Measurements from ENCODE around the gene OTOF.

Gene OTOF

DNA sequence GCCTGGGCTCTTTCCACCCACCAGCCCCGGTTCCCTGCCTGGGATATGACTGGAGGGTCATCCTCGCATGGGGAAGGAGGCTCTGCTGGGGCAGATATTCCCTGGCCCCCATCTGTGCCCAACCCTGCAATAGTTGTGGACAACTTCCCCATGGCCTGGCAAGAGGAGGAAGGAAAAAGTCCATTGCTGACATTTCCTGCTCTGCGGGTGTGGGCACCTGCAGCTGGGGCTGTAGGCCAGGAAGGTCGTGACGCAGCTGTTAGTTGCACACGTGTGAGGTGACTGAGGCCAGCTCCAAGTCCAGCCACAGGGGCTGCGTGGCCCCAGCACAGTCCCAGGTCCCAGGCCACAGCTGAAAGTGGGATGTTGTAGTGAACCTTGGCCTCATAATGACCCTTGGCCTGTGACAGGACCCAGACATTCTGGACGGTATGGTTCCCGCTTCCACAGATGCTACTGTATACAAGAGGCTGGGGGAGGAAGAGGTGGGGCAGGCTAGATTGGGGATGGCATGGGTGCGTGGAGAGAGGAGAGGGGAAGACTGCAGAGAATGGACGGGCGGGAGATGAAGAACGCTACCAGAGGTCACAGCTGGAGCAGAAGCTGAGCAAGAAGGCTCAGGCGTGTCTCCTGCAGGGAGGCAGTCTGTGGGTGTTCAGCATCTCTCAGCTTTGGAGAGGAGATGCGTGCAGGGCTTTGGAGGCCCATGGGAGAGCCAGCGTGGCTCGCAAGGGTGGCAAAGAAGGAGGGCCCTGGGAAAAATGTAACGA is 22.1 kb downstream of the OTOF start:
- FAIRE-seq (no peak), DNase-seq (ENCODE audit: extremely low spot score, insufficient read length, low read depth) (no peak)

- DNase-seq (ENCODE audit: extremely low spot score, insufficient read length, low read depth) (no peak), FAIRE-seq (no peak)
Observed at GRCh38 chr2:26455037-26455669, 22.8 kb downstream of the OTOF start.

DNA sequence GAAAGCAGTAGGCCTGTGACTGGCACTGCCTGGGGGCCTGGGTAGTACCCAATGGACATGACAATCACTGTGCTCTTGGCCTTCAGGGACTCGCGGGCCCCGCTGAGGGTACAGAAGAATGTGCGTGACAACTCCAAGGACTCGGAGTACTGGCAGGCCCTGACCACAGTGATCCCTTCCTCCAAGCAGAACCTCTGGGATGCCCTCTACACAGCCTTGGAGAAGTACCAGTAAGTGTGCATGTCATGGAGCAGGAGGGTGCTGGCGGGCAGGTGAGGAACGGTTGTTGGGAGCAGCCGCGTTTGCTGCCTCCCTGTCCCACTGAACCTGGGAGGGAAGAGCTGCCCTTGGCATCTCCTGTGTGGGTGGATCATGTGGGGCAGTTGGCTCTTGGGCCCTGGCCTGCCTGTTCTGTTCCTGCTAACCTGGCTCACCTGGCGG is 23.3 kb downstream of the OTOF start:
- no peak for FAIRE-seq
- DNase-seq (ENCODE audit: extremely low spot score, insufficient read length, low read depth) = no peak

DNA sequence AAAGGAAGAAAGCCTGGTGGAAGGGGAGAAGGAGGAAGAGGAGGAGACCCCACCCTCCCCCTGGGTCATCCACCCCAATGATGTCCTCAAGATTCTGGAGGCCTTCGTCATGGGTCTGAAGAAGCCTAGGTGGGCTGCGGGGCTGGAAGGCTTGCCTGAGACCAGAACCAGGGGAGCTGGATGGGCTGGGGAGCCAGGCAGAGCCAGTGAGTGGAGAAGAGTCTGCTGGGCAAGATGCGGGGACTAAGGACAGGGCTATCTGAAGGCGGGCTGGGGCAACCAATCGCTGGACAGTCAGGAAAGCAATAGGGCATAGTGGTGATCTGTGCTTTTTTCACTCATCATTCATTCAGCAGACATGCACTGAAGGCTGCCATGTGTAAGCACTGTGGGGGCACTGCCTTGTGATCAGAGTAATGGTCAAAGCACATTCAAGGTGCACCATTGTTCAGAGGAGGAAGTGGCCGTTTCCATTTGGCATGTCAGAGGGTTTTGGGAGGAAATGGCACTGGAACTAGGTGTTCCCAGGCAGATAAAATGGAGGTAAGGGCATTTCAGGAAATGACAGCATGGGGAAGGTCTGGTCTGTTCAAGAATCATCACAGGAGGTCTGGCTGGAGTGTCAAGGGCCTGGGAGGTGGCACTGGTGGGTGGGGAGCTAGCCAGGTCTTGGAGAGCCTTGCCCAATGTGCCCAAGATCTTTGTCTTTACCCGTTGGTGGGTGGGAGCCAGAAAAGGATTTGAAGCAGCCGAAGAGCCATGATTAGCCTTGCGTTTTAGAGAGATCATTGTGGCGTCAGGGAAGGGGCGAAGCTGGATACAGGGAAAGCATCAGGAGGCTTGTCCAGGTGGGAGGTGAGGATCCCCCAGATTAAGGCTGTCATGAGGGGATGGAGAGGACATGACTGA is 24.2 kb downstream of the OTOF start:
- DNase-seq (ENCODE audit: extremely low spot score, insufficient read length, low read depth) = no peak
- FAIRE-seq = no peak

DNA sequence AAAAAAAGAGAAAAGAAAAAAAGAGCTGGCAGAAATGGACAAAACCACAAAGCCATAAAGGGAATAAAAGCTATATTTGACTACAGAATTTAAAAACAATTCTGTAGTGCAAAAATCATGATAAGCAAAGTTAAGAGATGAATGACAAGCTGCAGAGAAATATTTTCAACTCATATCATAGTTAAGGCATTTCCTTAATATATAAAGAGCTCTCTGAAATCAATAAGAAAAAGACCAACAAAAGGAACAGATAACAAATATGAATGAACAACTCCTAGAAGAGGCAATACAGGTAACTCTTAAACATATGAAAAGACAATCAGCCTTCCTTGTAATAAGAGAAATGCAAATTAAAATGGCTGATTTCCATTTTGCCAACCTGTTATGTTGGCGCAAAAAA is 26.2 kb downstream of the OTOF start:
- FAIRE-seq = no peak
- DNase-seq (ENCODE audit: extremely low spot score, insufficient read length, low read depth) = no peak

GRCh38 chr2:26450031-26450635 is 27.8 kb downstream of the OTOF start:
- DNase-seq (ENCODE audit: extremely low spot score, insufficient read length, low read depth) = no peak
- no peak for FAIRE-seq

DNA sequence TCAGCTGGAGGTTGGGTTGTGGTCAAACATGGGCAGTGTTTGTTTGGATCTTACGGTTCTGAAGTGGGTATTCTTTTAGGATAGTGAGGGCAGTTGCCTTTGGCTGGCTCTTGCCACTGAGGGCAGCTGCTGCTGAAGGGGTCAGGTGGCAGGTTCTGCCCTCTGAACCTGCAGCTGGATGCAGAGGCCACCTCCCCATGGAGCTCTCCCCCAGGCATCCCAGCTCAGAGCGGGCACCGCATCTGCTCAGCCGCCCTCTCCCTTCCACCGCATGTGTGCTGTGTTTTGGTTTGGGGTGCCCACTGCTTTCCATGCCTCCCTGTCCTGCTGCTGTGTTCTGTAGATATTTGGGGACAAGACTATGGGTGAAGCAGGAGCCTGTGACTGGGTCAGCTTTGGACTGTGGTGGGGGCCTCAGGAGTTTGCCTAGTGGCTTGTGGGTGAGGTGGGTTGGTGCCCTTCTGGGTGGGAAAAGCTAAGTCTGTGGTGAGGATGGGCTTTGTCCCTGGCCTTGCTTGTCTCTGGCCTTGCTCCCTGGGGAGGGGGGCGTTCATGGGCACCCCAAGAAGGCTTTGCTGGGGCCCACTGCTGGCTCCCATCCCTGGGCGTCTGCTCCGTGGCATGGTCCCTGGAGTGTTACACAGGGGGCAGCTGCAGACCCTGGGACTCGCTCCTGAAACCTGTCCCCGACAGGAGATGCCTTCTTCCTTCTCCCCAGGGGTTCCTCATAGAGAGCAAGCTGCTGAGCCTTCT is 28.5 kb downstream of the OTOF start:
- DNase-seq (ENCODE audit: extremely low spot score, insufficient read length, low read depth) = no peak
- no peak for FAIRE-seq

DNA sequence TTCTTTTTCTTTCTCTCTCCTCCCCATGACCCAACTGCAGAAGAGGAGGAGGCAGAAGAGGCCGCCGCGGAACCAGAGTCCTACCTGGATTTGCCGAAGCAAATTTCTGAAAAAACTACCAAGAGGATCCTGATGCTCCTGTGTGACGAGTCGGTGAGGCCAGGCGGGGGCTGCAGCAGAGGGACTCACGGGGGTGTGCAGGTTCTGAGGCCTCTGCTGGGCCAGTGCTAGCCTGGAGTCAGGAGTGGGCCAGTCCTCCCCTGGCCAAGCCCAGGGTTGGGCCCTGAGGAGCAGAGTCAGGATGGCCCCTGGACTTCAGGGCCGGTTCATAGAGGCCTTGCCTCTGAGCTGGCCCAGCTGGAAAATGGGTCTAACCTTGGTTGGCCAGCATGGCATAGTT is 29.3 kb downstream of the OTOF start:
- DNase-seq (ENCODE audit: extremely low spot score, insufficient read length, low read depth) = no peak
- no peak for FAIRE-seq

DNA sequence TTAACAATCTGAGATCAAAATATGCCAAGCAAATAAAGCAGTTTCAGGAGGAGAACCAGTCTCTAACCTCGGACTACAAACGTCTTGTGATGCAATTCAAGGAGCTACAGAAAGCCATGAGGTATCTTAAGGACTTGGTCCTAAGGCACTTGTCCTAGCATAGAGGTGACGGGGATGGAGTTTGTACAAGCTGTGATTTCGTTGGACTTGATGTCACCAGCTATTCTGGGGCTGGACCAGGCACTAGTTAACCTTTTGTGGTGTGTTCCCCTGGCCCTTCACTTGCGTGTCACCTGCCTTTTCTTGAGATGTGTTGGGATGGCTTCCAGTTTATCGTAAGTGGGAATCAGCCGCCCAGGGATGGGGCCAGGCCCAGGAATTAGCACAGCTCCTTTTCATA is 33.7 kb downstream of the OTOF start:
- DNase-seq (ENCODE audit: extremely low spot score, insufficient read length, low read depth) (no peak), FAIRE-seq (no peak)

- FAIRE-seq (no peak), DNase-seq (ENCODE audit: extremely low spot score, insufficient read length, low read depth) (no peak)
Observed at GRCh38 chr2:26442707-26443106, 35.2 kb downstream of the OTOF start.

DNA sequence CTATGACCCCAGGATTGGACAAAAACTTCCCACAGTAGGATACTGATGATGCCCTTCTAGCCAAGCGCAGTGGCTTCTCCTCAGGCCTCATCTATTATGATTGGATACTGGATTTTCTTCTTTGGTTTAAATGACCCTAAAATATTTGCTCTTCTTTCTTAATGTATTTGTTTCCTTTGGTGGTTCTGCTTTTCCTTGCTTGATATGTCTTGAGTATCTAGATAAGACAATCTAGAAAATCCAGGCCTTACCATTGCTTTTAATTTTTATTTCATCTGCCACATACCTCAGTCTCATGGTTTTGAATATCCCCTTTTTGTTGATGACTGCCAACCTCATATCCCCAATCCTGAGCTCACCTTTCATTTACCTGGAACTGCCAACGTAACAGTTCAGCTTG is 35.6 kb downstream of the OTOF start:
- DNase-seq (ENCODE audit: extremely low spot score, insufficient read length, low read depth) (no peak), FAIRE-seq (no peak)

- FAIRE-seq (no peak), DNase-seq (ENCODE audit: extremely low spot score, insufficient read length, low read depth) (no peak)
Observed at GRCh38 chr2:26438926-26439325, 39.0 kb downstream of the OTOF start.

DNA sequence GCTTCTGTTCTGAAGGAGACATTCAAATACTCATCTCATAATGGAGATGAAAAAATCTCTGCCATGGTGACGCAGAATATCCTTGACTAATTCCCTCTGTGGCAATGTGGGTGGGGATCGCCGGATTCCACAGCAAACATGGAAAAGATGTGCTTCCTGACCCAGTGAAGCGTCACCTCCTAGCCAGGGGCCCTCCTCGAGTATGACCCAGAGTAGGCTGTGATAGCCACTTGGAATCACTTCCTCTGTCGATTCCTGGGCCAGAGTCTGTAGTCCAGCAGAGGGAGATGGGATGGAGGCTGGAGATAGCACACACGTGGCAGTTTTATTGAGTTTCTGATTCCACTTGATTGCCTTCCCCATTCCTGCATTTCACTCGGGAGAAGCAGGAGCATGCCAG is 39.4 kb downstream of the OTOF start:
- no peak for FAIRE-seq
- no peak for DNase-seq (ENCODE audit: extremely low spot score, insufficient read length, low read depth)

GRCh38 chr2:26435106-26435505 is 42.8 kb downstream of the OTOF start:
- DNase-seq (ENCODE audit: extremely low spot score, insufficient read length, low read depth) (no peak), FAIRE-seq (no peak)

DNA sequence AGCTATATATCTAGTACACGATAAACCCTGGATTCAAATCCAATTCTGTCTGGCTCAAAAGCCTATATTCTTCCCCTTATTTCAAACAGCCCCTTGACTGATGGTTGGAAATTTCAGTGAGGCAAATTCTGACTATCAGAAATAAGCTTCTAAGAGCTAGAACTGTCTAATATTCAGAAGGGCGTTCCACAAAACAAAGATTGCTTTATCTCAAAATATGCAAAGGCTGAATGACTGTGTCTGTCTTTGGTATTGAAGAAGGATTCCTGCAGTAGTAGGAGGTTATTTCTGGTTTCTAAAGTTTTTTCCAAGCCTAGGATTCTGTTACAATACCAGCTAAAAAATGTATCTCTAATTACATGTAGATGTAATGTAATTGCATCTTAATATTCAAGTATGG is 45.1 kb downstream of the OTOF start:
- no peak for DNase-seq (ENCODE audit: extremely low spot score, insufficient read length, low read depth)
- no peak for FAIRE-seq

DNA sequence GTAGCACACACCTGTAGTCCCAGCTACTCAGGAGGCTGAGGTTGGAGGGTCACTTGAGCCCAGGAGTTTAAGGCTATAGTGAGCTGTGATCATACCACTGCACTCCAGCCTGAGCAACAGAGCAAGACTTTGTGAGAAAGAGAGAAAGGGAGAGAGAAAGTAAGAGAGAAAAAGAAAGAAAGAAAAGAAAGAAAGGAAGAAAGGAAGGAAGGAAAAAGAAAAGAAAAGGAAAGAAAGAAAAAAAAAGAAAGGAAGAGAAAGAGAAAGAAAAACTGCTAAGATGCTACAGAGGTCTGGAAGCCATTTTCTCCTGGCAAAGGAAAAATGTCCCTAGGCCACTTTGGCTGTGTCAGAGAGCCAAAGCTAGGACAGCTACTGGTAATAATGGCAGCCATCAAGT is 45.6 kb downstream of the OTOF start:
- no peak for FAIRE-seq
- DNase-seq (ENCODE audit: extremely low spot score, insufficient read length, low read depth) = no peak

DNA sequence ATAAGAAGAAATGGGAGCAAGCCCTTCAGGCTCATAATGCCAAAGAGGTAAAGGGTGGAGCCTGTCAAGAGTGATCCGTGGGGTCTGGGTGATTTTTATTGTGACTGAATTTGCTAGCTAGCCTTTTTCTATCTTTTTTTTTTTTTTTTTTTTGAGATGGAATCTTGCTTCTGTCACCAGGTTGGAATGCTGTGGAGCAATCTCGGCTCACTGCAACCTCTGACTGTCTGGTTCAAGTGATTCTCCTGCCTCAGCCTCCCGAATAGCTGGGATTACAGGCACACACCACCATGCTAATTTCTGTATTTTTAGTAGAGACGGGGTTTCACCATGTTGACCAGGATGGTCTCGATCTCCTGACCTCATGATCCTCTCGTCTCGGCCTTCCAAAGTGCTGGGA is 47.1 kb downstream of the OTOF start:
- FAIRE-seq = no peak
- DNase-seq (ENCODE audit: extremely low spot score, insufficient read length, low read depth) = no peak

- DNase-seq (ENCODE audit: extremely low spot score, insufficient read length, low read depth) (no peak), FAIRE-seq (no peak)
Observed at GRCh38 chr2:26429779-26430578, 47.9 kb downstream of the OTOF start.

GRCh38 chr2:26428846-26429245 is 49.1 kb downstream of the OTOF start:
- no peak for FAIRE-seq
- no peak for DNase-seq (ENCODE audit: extremely low spot score, insufficient read length, low read depth)
